ENCODE data around the gene WDR26. TPM values are rescaled to one million over a fixed set of nuclear protein-coding genes. Genes with fewer than 3 reads are reported as not detected.
"Not testable (repeated sequence)": the region's sequence is repeated elsewhere in the genome, so short reads cannot be mapped to it uniquely, and the experiment has no call there.

The WDR26 gene
- total RNA-seq, 1 donor from 2014 or later: 126 TPM

- H3K4me3 Mint-ChIP-seq (ENCODE audit: unreplicated experiment): peak overlapping the region; percentile 100
- no peak for DNase-seq (ENCODE audit: low spot score)
- H3K9me3 Mint-ChIP-seq (ENCODE audit: unreplicated experiment): no peaks in the 10 kb centered on the region
- H3K36me3 Mint-ChIP-seq (ENCODE audit: low read depth, unreplicated experiment): peaks cover 19% of the 10 kb centered on the region
- H3K27me3 Mint-ChIP-seq (ENCODE audit: unreplicated experiment): peaks cover 19% of the 10 kb centered on the region
- TF ChIP-seq, protein P1, sequence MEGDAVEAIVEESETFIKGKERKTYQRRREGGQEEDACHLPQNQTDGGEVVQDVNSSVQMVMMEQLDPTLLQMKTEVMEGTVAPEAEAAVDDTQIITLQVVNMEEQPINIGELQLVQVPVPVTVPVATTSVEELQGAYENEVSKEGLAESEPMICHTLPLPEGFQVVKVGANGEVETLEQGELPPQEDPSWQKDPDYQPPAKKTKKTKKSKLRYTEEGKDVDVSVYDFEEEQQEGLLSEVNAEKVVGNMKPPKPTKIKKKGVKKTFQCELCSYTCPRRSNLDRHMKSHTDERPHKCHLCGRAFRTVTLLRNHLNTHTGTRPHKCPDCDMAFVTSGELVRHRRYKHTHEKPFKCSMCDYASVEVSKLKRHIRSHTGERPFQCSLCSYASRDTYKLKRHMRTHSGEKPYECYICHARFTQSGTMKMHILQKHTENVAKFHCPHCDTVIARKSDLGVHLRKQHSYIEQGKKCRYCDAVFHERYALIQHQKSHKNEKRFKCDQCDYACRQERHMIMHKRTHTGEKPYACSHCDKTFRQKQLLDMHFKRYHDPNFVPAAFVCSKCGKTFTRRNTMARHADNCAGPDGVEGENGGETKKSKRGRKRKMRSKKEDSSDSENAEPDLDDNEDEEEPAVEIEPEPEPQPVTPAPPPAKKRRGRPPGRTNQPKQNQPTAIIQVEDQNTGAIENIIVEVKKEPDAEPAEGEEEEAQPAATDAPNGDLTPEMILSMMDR (IDR thresholded peaks at IDR 0.05; ENCODE audit: unreplicated experiment): no peak
- H3K27ac Mint-ChIP-seq (ENCODE audit: unreplicated experiment): peak overlapping the region; percentile 96
- H3K4me1 Mint-ChIP-seq (ENCODE audit: unreplicated experiment): peaks cover 39% of the 10 kb centered on the region
These were observed 1.9 kb downstream of the WDR26 start for GRCh38 chr1:224432672-224433040.

DNA sequence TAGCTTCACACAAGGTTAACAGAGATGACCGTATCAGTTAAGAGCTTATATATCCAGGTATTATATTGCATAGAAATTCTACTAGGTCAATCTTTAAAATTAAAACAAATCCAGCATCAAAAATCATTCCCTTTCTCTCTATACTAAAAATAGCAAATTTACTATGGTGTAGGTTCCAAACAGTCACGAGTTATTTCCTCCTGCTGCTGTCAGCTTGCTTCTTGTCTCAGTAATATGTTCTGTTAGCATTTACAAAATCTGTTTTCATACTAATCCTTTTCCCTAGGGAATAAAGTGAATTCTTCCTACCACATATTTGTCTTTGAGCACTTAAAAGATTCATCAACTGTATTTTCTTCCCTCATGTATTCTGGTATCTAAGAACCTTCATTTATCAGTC is 2.5 kb downstream of the WDR26 start:
- H3K27ac Mint-ChIP-seq (ENCODE audit: unreplicated experiment): peak overlapping the region; percentile 96

DNA sequence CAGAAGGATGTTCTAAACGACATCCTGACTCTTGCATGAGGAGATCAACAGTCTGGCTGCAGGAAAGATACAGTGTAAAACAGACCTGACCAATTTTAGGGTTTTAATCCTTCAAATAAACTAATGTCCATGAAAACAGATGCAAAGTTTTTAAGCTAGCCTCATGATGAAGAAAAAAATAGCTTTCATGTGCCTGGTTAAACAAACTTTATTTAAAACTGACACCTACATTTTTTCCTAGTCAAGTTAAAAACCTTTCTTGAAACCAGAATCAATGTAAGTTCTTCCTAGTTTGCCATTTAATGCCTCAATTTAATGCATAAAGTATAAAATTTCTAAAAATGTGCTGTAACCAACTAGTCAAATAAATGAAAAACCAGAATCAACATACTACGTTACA is 2.9 kb downstream of the WDR26 start:
- peak overlapping the region; percentile 96 for H3K27ac Mint-ChIP-seq (ENCODE audit: unreplicated experiment)
- H3K36me3 Mint-ChIP-seq (ENCODE audit: low read depth, unreplicated experiment): peaks cover 19% of the 10 kb centered on the region
- peak overlapping the region; percentile 100 for H3K4me3 Mint-ChIP-seq (ENCODE audit: unreplicated experiment)
- TF ChIP-seq, protein P1 (IDR thresholded peaks at IDR 0.05; ENCODE audit: unreplicated experiment): no peak
- H3K4me1 Mint-ChIP-seq (ENCODE audit: unreplicated experiment): peaks cover 41% of the 10 kb centered on the region
- no peak for DNase-seq (ENCODE audit: low spot score)
- H3K9me3 Mint-ChIP-seq (ENCODE audit: unreplicated experiment): no peaks in the 10 kb centered on the region
- H3K27me3 Mint-ChIP-seq (ENCODE audit: unreplicated experiment): peaks cover 19% of the 10 kb centered on the region

More for the DNA sequence above, 2.5 kb downstream of the WDR26 start:
- Mint-ChIP-seq H3K9me3 (ENCODE audit: unreplicated experiment) (no peaks in the 10 kb centered on the region), H3K27me3 (ENCODE audit: unreplicated experiment) (peaks cover 19% of the 10 kb centered on the region), H3K36me3 (ENCODE audit: low read depth, unreplicated experiment) (peaks cover 19% of the 10 kb centered on the region), H3K4me3 (ENCODE audit: unreplicated experiment) (peak overlapping the region; percentile 100), H3K4me1 (ENCODE audit: unreplicated experiment) (peaks cover 41% of the 10 kb centered on the region)
- no peak for DNase-seq (ENCODE audit: low spot score)
- TF ChIP-seq, protein P1 (IDR thresholded peaks at IDR 0.05; ENCODE audit: unreplicated experiment): no peak

- Mint-ChIP-seq H3K4me3 (ENCODE audit: unreplicated experiment) (peak overlapping the region; percentile 91), H3K4me1 (ENCODE audit: unreplicated experiment) (peaks cover 37% of the 10 kb centered on the region), H3K36me3 (ENCODE audit: low read depth, unreplicated experiment) (peaks cover 19% of the 10 kb centered on the region), H3K27ac (ENCODE audit: unreplicated experiment) (peak overlapping the region; percentile 95), H3K9me3 (ENCODE audit: unreplicated experiment) (no peaks in the 10 kb centered on the region), H3K27me3 (ENCODE audit: unreplicated experiment) (peaks cover 19% of the 10 kb centered on the region)
- DNase-seq (ENCODE audit: low spot score): no peak
- TF ChIP-seq, protein P1 (IDR thresholded peaks at IDR 0.05; ENCODE audit: unreplicated experiment): no peak
These were observed 4.0 kb downstream of the WDR26 start for GRCh38 chr1:224430511-224431113.

- H3K27ac Mint-ChIP-seq (ENCODE audit: unreplicated experiment): no peak overlapping the region
- TF ChIP-seq, protein P1 (IDR thresholded peaks at IDR 0.05; ENCODE audit: unreplicated experiment): no peak
- H3K27me3 Mint-ChIP-seq (ENCODE audit: unreplicated experiment): peaks cover 15% of the 10 kb centered on the region
- DNase-seq (ENCODE audit: low spot score): no peak
- H3K4me1 Mint-ChIP-seq (ENCODE audit: unreplicated experiment): peaks cover 31% of the 10 kb centered on the region
- H3K36me3 Mint-ChIP-seq (ENCODE audit: low read depth, unreplicated experiment): peaks cover 28% of the 10 kb centered on the region
- no peaks in the 10 kb centered on the region for H3K9me3 Mint-ChIP-seq (ENCODE audit: unreplicated experiment)
- H3K4me3 Mint-ChIP-seq (ENCODE audit: unreplicated experiment): no peak overlapping the region
These were observed 4.8 kb downstream of the WDR26 start for GRCh38 chr1:224429616-224430326.

DNA sequence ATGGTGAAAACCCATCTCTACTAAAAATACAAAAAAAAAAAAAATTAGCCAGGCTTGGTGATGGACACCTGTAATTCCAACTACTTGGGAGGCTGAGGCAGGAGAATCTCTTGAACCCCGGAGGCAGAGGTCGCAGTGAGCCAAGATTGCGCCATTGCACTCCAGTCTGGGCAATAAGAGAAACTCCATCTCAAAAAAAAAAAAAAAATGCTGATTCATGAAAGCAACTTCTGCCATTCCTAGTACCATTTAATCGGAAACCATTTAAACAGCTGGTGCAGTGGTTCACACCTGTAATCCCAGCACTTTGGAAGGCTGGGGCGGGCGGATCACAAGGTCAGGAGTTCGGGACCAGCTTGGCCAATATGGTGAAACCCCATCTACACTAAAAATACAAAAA is 5.9 kb downstream of the WDR26 start:
- H3K4me3 Mint-ChIP-seq (ENCODE audit: unreplicated experiment); DNase-seq (ENCODE audit: low spot score); H3K9me3 Mint-ChIP-seq (ENCODE audit: unreplicated experiment): not testable (repeated sequence)
- Mint-ChIP-seq H3K27me3 (ENCODE audit: unreplicated experiment) (peaks cover 14% of the 10 kb centered on the region), H3K4me1 (ENCODE audit: unreplicated experiment) (peaks cover 31% of the 10 kb centered on the region), H3K36me3 (ENCODE audit: low read depth, unreplicated experiment) (peaks cover 35% of the 10 kb centered on the region), H3K27ac (ENCODE audit: unreplicated experiment) (peak overlapping the region; percentile 24)
